ENCODE measurements around the gene TRIM14.

The TRIM14 gene

GRCh38 chr9:98050351-98050750 is 68.7 kb downstream of the TRIM14 start:
- no peak overlapping the region for H3K27ac Mint-ChIP-seq
- ATAC-seq (replicated peaks) (no peak), DNase-seq (no peak)
- no peaks in the 10 kb centered on the region for H3K27me3 Mint-ChIP-seq
- H3K9me3 Mint-ChIP-seq: peaks cover 7 to 9% of the 10 kb centered on the region in 2 donors
- H3K4me3 Mint-ChIP-seq: no peak overlapping the region
- H3K4me1 Mint-ChIP-seq: peaks cover 24 to 42% of the 10 kb centered on the region in 2 donors
- H3K36me3 Mint-ChIP-seq: peaks cover 35 to 60% of the 10 kb centered on the region in 2 donors

GRCh38 chr9:98049288-98050072 is 69.5 kb downstream of the TRIM14 start:
- H3K36me3 Mint-ChIP-seq: peaks cover 34 to 58% of the 10 kb centered on the region in 2 donors
- DNase-seq: no peak
- H3K27me3 Mint-ChIP-seq: no peaks in the 10 kb centered on the region
- H3K4me1 Mint-ChIP-seq: peaks cover 21 to 38% of the 10 kb centered on the region in 2 donors
- H3K27ac Mint-ChIP-seq: no peak overlapping the region
- ATAC-seq (replicated peaks): no peak
- no peak overlapping the region for H3K4me3 Mint-ChIP-seq
- peaks cover 11% of the 10 kb centered on the region in 2 donors for H3K9me3 Mint-ChIP-seq

GRCh38 chr9:98047002-98047401 is 72.0 kb downstream of the TRIM14 start:
- H3K4me3 Mint-ChIP-seq: peak overlapping the region in 1 of 2 donors; percentile 66
- peaks cover 7% of the 10 kb centered on the region in 2 donors for H3K9me3 Mint-ChIP-seq
- DNase-seq (no peak), ATAC-seq (replicated peaks) (no peak)
- H3K4me1 Mint-ChIP-seq: peaks cover 16 to 42% of the 10 kb centered on the region in 2 donors
- no peaks in the 10 kb centered on the region for H3K27me3 Mint-ChIP-seq
- peaks cover 25 to 48% of the 10 kb centered on the region in 2 donors for H3K36me3 Mint-ChIP-seq
- H3K27ac Mint-ChIP-seq: peak overlapping the region; percentile 51

- DNase-seq (no peak), ATAC-seq (replicated peaks) (no peak)
- peaks cover 16 to 40% of the 10 kb centered on the region in 2 donors for H3K4me1 Mint-ChIP-seq
- peaks cover 25 to 44% of the 10 kb centered on the region in 2 donors for H3K36me3 Mint-ChIP-seq
- peaks cover 7% of the 10 kb centered on the region in 2 donors for H3K9me3 Mint-ChIP-seq
- H3K27me3 Mint-ChIP-seq: no peaks in the 10 kb centered on the region
- peak overlapping the region; percentile 97 for H3K27ac Mint-ChIP-seq
- H3K4me3 Mint-ChIP-seq: peak overlapping the region; percentile 79 to 81
These were observed 72.9 kb downstream of the TRIM14 start for GRCh38 chr9:98046180-98046543.

GRCh38 chr9:98045234-98046179 is 73.5 kb downstream of the TRIM14 start:
- ATAC-seq (replicated peaks) (peak; percentile 97), DNase-seq (peak; percentile 53)
- peaks cover 0 to 5% of the 10 kb centered on the region in 2 donors for H3K27me3 Mint-ChIP-seq
- peaks cover 16 to 36% of the 10 kb centered on the region in 2 donors for H3K4me1 Mint-ChIP-seq
- H3K27ac Mint-ChIP-seq: peak overlapping the region; percentile 97
- H3K36me3 Mint-ChIP-seq: peaks cover 25 to 40% of the 10 kb centered on the region in 2 donors
- peaks cover 7% of the 10 kb centered on the region in 2 donors for H3K9me3 Mint-ChIP-seq
- peak overlapping the region; percentile 79 to 81 for H3K4me3 Mint-ChIP-seq

- Mint-ChIP-seq H3K36me3 (peaks cover 25 to 32% of the 10 kb centered on the region in 2 donors), H3K9me3 (peaks cover 7% of the 10 kb centered on the region in 2 donors), H3K4me3 (no peak overlapping the region), H3K4me1 (peaks cover 18 to 36% of the 10 kb centered on the region in 2 donors), H3K27ac (no peak overlapping the region), H3K27me3 (peaks cover 0 to 11% of the 10 kb centered on the region in 2 donors)
- ATAC-seq (replicated peaks): no peak
- no peak for DNase-seq
These were observed 75.1 kb downstream of the TRIM14 start for GRCh38 chr9:98043915-98044314.

- ATAC-seq (replicated peaks) (no peak), DNase-seq (no peak)
- peaks cover 0 to 11% of the 10 kb centered on the region in 2 donors for H3K27me3 Mint-ChIP-seq
- peaks cover 3% of the 10 kb centered on the region in 2 donors for H3K36me3 Mint-ChIP-seq
- H3K4me3 Mint-ChIP-seq: no peak overlapping the region
- H3K9me3 Mint-ChIP-seq: peaks cover 3% of the 10 kb centered on the region in 2 donors
- peaks cover 12 to 20% of the 10 kb centered on the region in 2 donors for H3K4me1 Mint-ChIP-seq
- H3K27ac Mint-ChIP-seq: no peak overlapping the region
These were observed 78.8 kb downstream of the TRIM14 start for GRCh38 chr9:98040212-98040611.

- H3K4me3 Mint-ChIP-seq: peak overlapping the region in 1 of 2 donors; percentile 42
- no peak for DNase-seq
- peaks cover 14 to 23% of the 10 kb centered on the region in 2 donors for H3K4me1 Mint-ChIP-seq
- H3K27me3 Mint-ChIP-seq: peaks cover 4 to 17% of the 10 kb centered on the region in 2 donors
- H3K9me3 Mint-ChIP-seq: no peaks in the 10 kb centered on the region
- no peak overlapping the region for H3K27ac Mint-ChIP-seq
- ATAC-seq (replicated peaks): peak in 1 of 2 donors; percentile 30
- no peaks in the 10 kb centered on the region for H3K36me3 Mint-ChIP-seq
These were observed 79.4 kb downstream of the TRIM14 start for GRCh38 chr9:98039607-98040017.

GRCh38 chr9:98038958-98039357 is 80.1 kb downstream of the TRIM14 start:
- peak in 1 of 2 donors; percentile 10 for ATAC-seq (replicated peaks)
- Mint-ChIP-seq H3K36me3 (no peaks in the 10 kb centered on the region), H3K27me3 (peaks cover 4 to 17% of the 10 kb centered on the region in 2 donors), H3K4me1 (peaks cover 18 to 29% of the 10 kb centered on the region in 2 donors), H3K27ac (no peak overlapping the region), H3K9me3 (no peaks in the 10 kb centered on the region), H3K4me3 (peak overlapping the region in 1 of 2 donors; percentile 39)
- no peak for DNase-seq

- DNase-seq (no peak), ATAC-seq (replicated peaks) (no peak)
- Mint-ChIP-seq H3K4me1 (peaks cover 21% of the 10 kb centered on the region in 2 donors), H3K27ac (no peak overlapping the region), H3K27me3 (peaks cover 4 to 17% of the 10 kb centered on the region in 2 donors), H3K36me3 (peaks cover 0 to 2% of the 10 kb centered on the region in 2 donors), H3K4me3 (no peak overlapping the region), H3K9me3 (no peaks in the 10 kb centered on the region)
These were observed 81.7 kb downstream of the TRIM14 start for GRCh38 chr9:98037357-98037756.

- Mint-ChIP-seq H3K27ac (peak overlapping the region; percentile 77), H3K9me3 (no peaks in the 10 kb centered on the region), H3K36me3 (peaks cover 2 to 6% of the 10 kb centered on the region in 2 donors), H3K4me3 (peak overlapping the region; percentile 39 to 58), H3K4me1 (peaks cover 18 to 23% of the 10 kb centered on the region in 2 donors), H3K27me3 (peaks cover 4 to 6% of the 10 kb centered on the region in 2 donors)
- ATAC-seq (replicated peaks) (peak; percentile 87 to 92), DNase-seq (peak; percentile 73)
These were observed 84.2 kb downstream of the TRIM14 start for GRCh38 chr9:98034593-98035546.

- no peaks in the 10 kb centered on the region for H3K9me3 Mint-ChIP-seq
- H3K4me3 Mint-ChIP-seq: no peak overlapping the region
- no peak overlapping the region for H3K27ac Mint-ChIP-seq
- peaks cover 16 to 23% of the 10 kb centered on the region in 2 donors for H3K4me1 Mint-ChIP-seq
- DNase-seq: no peak
- H3K36me3 Mint-ChIP-seq: peaks cover 8 to 16% of the 10 kb centered on the region in 2 donors
- ATAC-seq (replicated peaks): no peak
- H3K27me3 Mint-ChIP-seq: peaks cover 4 to 6% of the 10 kb centered on the region in 2 donors
These were observed 87.1 kb downstream of the TRIM14 start for GRCh38 chr9:98031935-98032334.

GRCh38 chr9:98031169-98031568 is 87.9 kb downstream of the TRIM14 start:
- Mint-ChIP-seq H3K9me3 (no peaks in the 10 kb centered on the region), H3K4me1 (peaks cover 16 to 23% of the 10 kb centered on the region in 2 donors), H3K27ac (no peak overlapping the region), H3K36me3 (peaks cover 8 to 21% of the 10 kb centered on the region in 2 donors), H3K4me3 (no peak overlapping the region), H3K27me3 (peaks cover 4 to 6% of the 10 kb centered on the region in 2 donors)
- ATAC-seq (replicated peaks): no peak
- no peak for DNase-seq
